HepG2 (cell line): Measurements from ENCODE around the gene NAV2. TPM values are rescaled to one million over a fixed set of nuclear protein-coding genes. Genes with fewer than 3 reads are reported as not detected.

ENCODE experiments used
- ATAC-seq: fragments of 200-7000 bp; cut with Tn5 transposase; 3 replicates; pipeline ENCODE4 v1.9.1; 2020; ENCODE audit warnings: mild to moderate bottlenecking, moderate library complexity
- BruUV-seq: library from RNA; stranded (reverse); fragments of 400-500 nt; replicated peaks from 2 replicates; lab custom pipeline; 2021; lab: Mats Ljungman, UMichigan
- CTCF ChIA-PET: fragments of 300-600 bp; formaldehyde crosslinking; extraction: SDS; loops from one replicate; lab custom pipeline; 2021; ENCODE audit warnings: low total read pairs, inconsistent platforms, low intra/inter-chr PET ratio; lab: Yijun Ruan, JAX
- POLR2A ChIA-PET: fragments of 350-600 bp; sonication (Branson Sonifier 250); formaldehyde crosslinking; loops from one replicate; lab custom pipeline; 2020; ENCODE audit warnings: antibody characterized with exemption, inconsistent platforms; lab: Yijun Ruan, JAX
- DNase-seq: peaks from one replicate; pipeline ENCODE4 v3.0.0-alpha.2; 2015; ENCODE audit warnings: low spot score
- FAIRE-seq: peaks from 3 replicates; lab custom pipeline; 2011; peaks lifted over from hg19 to GRCh38; lab: Jason Lieb, UNC
- H2AFZ ChIP-seq: one replicate; pipeline ENCODE4 v1.6.1; 2011; ENCODE audit warnings: low read length, inconsistent platforms
- H3K27ac ChIP-seq: fragments of 300-600 bp; 3 replicates; pipeline ENCODE4 v1.8.0; 2011; ENCODE audit warnings: mixed run types, mild to moderate bottlenecking, mixed read lengths, low read length, inconsistent platforms; ENCODE audit not compliant: insufficient read depth; ENCODE audit errors: extremely low read length
- H3K27me3 ChIP-seq, 2 experiments: fragments of 200-600 bp in 1 of 2; 2 replicates in 1 of 2; 3 replicates in 1 of 2; pipeline versions ENCODE4 v1.6.0 to v1.8.0; 2011; ENCODE audit warnings: low read length in 2 of 2, mild to moderate bottlenecking in 2 of 2, moderate library complexity in 2 of 2, inconsistent platforms in 1 of 2; ENCODE audit not compliant: insufficient read depth in 2 of 2, control insufficient read depth in 1 of 2
- H3K36me3 ChIP-seq, 2 experiments: fragments of 200-600 bp in 1 of 2; replicated peaks in 1 of 2; 2 replicates in 1 of 2; 3 replicates in 1 of 2; pipeline versions ENCODE4 v1.5.1 to v1.8.0; 2011; ENCODE audit warnings: low read length in 2 of 2, inconsistent platforms in 1 of 2; ENCODE audit not compliant: insufficient read depth in 2 of 2, control insufficient read depth in 1 of 2
- H3K4me1 ChIP-seq: 2 replicates; pipeline ENCODE4 v1.5.1; 2012; ENCODE audit warnings: low read length, inconsistent platforms; ENCODE audit not compliant: insufficient read depth
- H3K4me2 ChIP-seq: 2 replicates; pipeline ENCODE4 v1.6.0; 2011; ENCODE audit warnings: low read depth, low read length, inconsistent platforms
- H3K4me3 ChIP-seq, 3 experiments: fragments of 200-600 bp in 1 of 3; sonication (generic), shearing (Covaris generic) in 1 of 3; replicated peaks in 1 of 3; 2 replicates each; pipeline ENCODE4 v1.5.1; 2011 to 2016; ENCODE audit warnings: low read length in 3 of 3, inconsistent platforms in 2 of 3, low read depth in 2 of 3, mild to moderate bottlenecking in 2 of 3, control low read depth in 1 of 3, mixed read lengths in 1 of 3; ENCODE audit not compliant: insufficient read depth in 1 of 3
- H3K79me2 ChIP-seq: one replicate; pipeline ENCODE4 v1.6.1; 2011; ENCODE audit warnings: low read length, inconsistent platforms; ENCODE audit not compliant: insufficient read depth
- H3K9ac ChIP-seq: 2 replicates; pipeline ENCODE4 v1.6.0; 2011; ENCODE audit warnings: mild to moderate bottlenecking, low read depth, low read length, inconsistent platforms; ENCODE audit not compliant: insufficient read depth
- H3K9me3 ChIP-seq: 2 replicates; pipeline ENCODE4 v1.5.1; 2012; ENCODE audit warnings: mild to moderate bottlenecking, low read length
- H4K20me1 ChIP-seq: 2 replicates; pipeline ENCODE4 v1.6.0; 2011; ENCODE audit warnings: inconsistent platforms, mild to moderate bottlenecking, low read length, moderate library complexity; ENCODE audit not compliant: insufficient read depth
- EP300 ChIP-seq, 3 experiments: sonication (generic) in 1 of 3; formaldehyde crosslinking in 1 of 3; IDR thresholded peaks; 2 replicates each; pipeline versions ENCODE4 v1.5.1 to v1.6.1; 2011 to 2020; ENCODE audit warnings: low read depth in 2 of 3, low read length in 2 of 3, borderline replicate concordance in 1 of 3, improper control_type of control experiment in 1 of 3, mild to moderate bottlenecking in 1 of 3, missing genetic modification reagents in 1 of 3, moderate library complexity in 1 of 3
- ZFAT ChIP-seq: sonication (generic); formaldehyde crosslinking; conservative IDR thresholded peaks from 2 replicates; pipeline ENCODE4 v1.8.1; 2023; ENCODE audit warnings: missing genetic modification reagents, inconsistent platforms
- ZNF276 ChIP-seq: sonication (generic); formaldehyde crosslinking; IDR thresholded peaks from 2 replicates; pipeline ENCODE4 v1.4.0; 2020; ENCODE audit warnings: mild to moderate bottlenecking, low read depth, missing genetic modification reagents
- ZNF790 ChIP-seq: sonication (generic); formaldehyde crosslinking; IDR thresholded peaks from 2 replicates; pipeline ENCODE4 v1.8.0; 2022; ENCODE audit warnings: missing genetic modification reagents, mild to moderate bottlenecking, borderline replicate concordance
- WGBS: methylation state at CpG from one replicate; pipeline ENCODE4 v1.1.6; 2017; ENCODE audit warnings: low lambda C conversion rate; 5-methylcytosine and 5-hydroxymethylcytosine counted together
- in situ Hi-C: cut with HindIII; loops from 2 replicates; pipeline ENCODE4 v1.10.0; 2017; ENCODE audit warnings: low pct_unique_long_range_greater_than_20kb; ENCODE audit not compliant: extremely low pct_ligation_motif_present
- intact Hi-C: fragments of 100-400 bp; cut with micrococcal nuclease; formaldehyde crosslinking; loops from one replicate; pipeline ENCODE4 v1.10.0; 2022; ENCODE audit not compliant: unreplicated experiment
- polyA plus RNA-seq, 8 experiments: library from polyadenylated mRNA; depleted of rRNA in 3 of 8; stranded (reverse) in 7 of 8; unstranded in 1 of 8; fragments of >200 nt; fragmentation: Illumina TruSeq in 4 of 8; extraction: Trizol in 4 of 8; gene quantifications; 2 replicates each; pipeline versions ENCODE4 v1.2.1 to v1.2.3, GENCODE V29; 2011 to 2016; ENCODE audit warnings: low read depth in 4 of 8, missing spikeins in 1 of 8, mixed read lengths in 1 of 8; ENCODE audit not compliant: insufficient read depth in 1 of 8
- total RNA-seq, 5 experiments: library from RNA; depleted of rRNA; stranded (reverse); fragments of >200 nt; fragmentation: Illumina TruSeq; extraction: Trizol; gene quantifications; 2 replicates each; pipeline ENCODE4 v1.2.3, GENCODE V29; 2016; ENCODE audit warnings: low read depth in 1 of 5
- TF ChIP-seq, protein P1 (sequence below): sonication (generic); formaldehyde crosslinking; IDR thresholded peaks from 2 replicates; pipeline ENCODE4 v1.8.0; 2023; ENCODE audit warnings: mild to moderate bottlenecking, missing genetic modification reagents

NAV2 gene
- total and polyA plus RNA-seq, 2 of the 13 experiments (the other 11 are each of a cell fraction or from before 2014, with no cell fraction given): 9.3 to 34.6 TPM

DNA sequence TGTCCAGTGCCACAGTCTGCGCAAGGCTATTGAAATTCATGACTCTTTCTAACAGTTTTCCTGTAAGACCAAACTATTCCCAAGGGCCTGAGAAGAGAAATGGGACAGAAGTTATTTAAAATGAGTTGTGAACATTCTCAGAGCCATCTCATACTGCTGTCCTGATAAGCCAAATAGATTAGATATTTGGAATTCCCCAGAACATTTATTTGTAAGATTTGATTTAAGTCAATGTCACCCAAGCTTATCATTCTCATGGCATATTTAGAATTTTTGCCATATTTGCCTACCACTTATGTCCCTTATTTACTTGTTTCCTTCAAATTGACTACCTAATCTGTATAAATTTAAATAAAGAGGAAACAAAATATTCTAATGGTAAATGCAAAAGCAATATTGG lies 82.4 kb downstream of the NAV2 start:
- Histone ChIP-seq H3K79me2 (no peaks in the 10 kb centered on the region), H3K27me3 (peaks cover 0 to 17% of the 10 kb centered on the region in 2 experiments; a peak in 2 of 5 replicates), H4K20me1 (no peaks in the 10 kb centered on the region)
- POLR2A ChIA-PET: no interaction called here
- intact Hi-C loops: no loop called here
- FAIRE-seq: no peak
- TF ChIP-seq EP300 (IDR thresholded peaks at IDR 0.05; ENCODE audit: low read depth in 2 of 2, low read length in 2 of 2) (no peak), EP300 (CRISPR knock-in tag; IDR thresholded peaks at IDR 0.05; ENCODE audit: borderline replicate concordance) (no peak), ZNF276 (CRISPR knock-in tag) (no peak)
- TF ChIP-seq, protein P1, sequence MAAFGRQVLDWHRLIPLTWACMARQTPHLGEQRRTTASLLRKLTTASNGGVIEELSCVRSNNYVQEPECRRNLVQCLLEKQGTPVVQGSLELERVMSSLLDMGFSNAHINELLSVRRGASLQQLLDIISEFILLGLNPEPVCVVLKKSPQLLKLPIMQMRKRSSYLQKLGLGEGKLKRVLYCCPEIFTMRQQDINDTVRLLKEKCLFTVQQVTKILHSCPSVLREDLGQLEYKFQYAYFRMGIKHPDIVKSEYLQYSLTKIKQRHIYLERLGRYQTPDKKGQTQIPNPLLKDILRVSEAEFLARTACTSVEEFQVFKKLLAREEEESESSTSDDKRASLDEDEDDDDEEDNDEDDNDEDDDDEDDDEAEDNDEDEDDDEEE: no peak
- TF ChIP-seq, all 625 proteins: peak for 0
- BruUV-seq: no TSS peak
- no peak overlapping the region for H3K9ac ChIP-seq
- DNase-seq (no peak), ATAC-seq (no peak)
- no peak overlapping the region for H2AFZ ChIP-seq
- H3K9me3 ChIP-seq: no peaks in the 10 kb centered on the region
- H3K4me3 ChIP-seq: no peak overlapping the region
- H3K27ac ChIP-seq: no peak overlapping the region
- CTCF ChIA-PET: no interaction called here
- no peaks in the 10 kb centered on the region for H3K36me3 ChIP-seq
- H3K4me1 ChIP-seq: no peaks in the 10 kb centered on the region
- H3K4me2 ChIP-seq: no peak overlapping the region
- in situ Hi-C loops: no loop called here
- WGBS: 0% methylated on average over 1 of the region's 1 CpG

GRCh38 chr11:19800162-19800561 lies 87.5 kb downstream of the NAV2 start:
- Histone ChIP-seq H3K4me1 (no peaks in the 10 kb centered on the region), H3K4me2 (no peak overlapping the region), H2AFZ (no peak overlapping the region), H3K4me3 (no peak overlapping the region), H4K20me1 (no peaks in the 10 kb centered on the region), H3K9ac (no peak overlapping the region), H3K27me3 (peaks cover 0 to 14% of the 10 kb centered on the region in 2 experiments; a peak in 2 of 5 replicates), H3K9me3 (no peaks in the 10 kb centered on the region)
- in situ Hi-C loops (no loop called here), intact Hi-C loops (no loop called here)
- FAIRE-seq (no peak), DNase-seq (no peak)
- CTCF ChIA-PET: no interaction called here
- BruUV-seq: no TSS peak
- WGBS: 0% methylated on average over 2 of the region's 2 CpGs
- POLR2A ChIA-PET: no interaction called here
- no peak for TF ChIP-seq ZNF790 (CRISPR knock-in tag)
- TF ChIP-seq ZFAT (CRISPR knock-in tag): no peak
- TF ChIP-seq, all 625 proteins: peak for 0
- no peaks in the 10 kb centered on the region for H3K36me3 ChIP-seq
- no peak for ATAC-seq
- H3K27ac ChIP-seq: no peak overlapping the region
- H3K79me2 ChIP-seq: no peaks in the 10 kb centered on the region
